Keratinocyte (primary cell): ENCODE data around the gene UTP3.

Experiments used
- EZH2 ChIP-seq: IDR thresholded peaks from one replicate; pipeline ENCODE4 v1.6.1; 2012; ENCODE audit warnings: inconsistent platforms, mild to moderate bottlenecking, low read length, moderate library complexity
- TF ChIP-seq, protein P1 (sequence below), 3 experiments: IDR thresholded peaks in 1 of 3; conservative IDR thresholded peaks in 1 of 3; optimal IDR thresholded peaks in 1 of 3; 2 replicates in 2 of 3; 3 replicates in 1 of 3; pipeline versions ENCODE3 to v1.5.1; 2011; ENCODE audit warnings: low read length in 3 of 3, mild to moderate bottlenecking in 3 of 3, moderate library complexity in 2 of 3, control low read depth in 1 of 3, inconsistent platforms in 1 of 3; ENCODE audit not compliant: insufficient read depth in 2 of 3; ENCODE audit errors: extremely low read depth in 1 of 3

DNA sequence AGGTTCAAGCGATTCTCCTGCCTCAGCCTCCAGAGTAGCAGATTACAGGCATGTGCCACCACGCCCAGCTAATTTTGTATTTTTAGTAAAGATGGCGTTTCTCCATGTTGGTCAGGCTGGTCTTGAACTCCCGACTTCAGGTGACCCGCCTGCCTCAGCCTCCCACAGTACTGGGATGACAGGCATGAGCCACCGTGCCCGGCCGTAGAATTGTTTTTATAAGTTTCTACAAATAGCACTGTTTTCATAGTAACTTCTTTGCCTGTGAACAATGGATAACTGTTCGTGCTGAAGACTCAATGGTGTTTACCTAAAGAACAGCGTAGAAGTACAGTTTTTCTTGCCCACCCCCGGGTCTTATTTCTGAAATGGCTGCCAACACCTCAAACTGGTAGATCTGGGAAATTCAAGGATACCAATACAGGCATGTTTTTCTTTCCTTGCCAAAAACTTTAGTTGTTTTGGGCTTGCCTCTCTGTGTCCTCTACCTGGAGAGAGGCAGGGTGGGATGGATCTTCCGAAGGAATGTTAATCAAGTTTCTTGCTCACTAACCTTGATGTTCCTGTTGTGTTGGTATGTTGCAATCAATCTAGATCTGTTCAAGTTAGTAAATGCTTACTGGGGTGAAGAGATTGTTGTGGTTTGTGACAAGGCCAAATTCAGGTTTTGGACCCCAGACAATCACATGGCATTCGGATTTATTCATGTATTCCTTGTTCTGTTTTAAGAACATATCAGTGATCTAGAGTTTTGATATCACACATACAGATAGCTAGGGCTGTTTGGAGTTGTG, 30.7 kb downstream of the UTP3 start:
- TF ChIP-seq, protein P1, sequence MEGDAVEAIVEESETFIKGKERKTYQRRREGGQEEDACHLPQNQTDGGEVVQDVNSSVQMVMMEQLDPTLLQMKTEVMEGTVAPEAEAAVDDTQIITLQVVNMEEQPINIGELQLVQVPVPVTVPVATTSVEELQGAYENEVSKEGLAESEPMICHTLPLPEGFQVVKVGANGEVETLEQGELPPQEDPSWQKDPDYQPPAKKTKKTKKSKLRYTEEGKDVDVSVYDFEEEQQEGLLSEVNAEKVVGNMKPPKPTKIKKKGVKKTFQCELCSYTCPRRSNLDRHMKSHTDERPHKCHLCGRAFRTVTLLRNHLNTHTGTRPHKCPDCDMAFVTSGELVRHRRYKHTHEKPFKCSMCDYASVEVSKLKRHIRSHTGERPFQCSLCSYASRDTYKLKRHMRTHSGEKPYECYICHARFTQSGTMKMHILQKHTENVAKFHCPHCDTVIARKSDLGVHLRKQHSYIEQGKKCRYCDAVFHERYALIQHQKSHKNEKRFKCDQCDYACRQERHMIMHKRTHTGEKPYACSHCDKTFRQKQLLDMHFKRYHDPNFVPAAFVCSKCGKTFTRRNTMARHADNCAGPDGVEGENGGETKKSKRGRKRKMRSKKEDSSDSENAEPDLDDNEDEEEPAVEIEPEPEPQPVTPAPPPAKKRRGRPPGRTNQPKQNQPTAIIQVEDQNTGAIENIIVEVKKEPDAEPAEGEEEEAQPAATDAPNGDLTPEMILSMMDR (optimal IDR thresholded peaks at IDR 0.05 in 1 of 3, IDR thresholded peaks at IDR 0.05 in 1 of 3, conservative IDR thresholded peaks at IDR 0.05 in 1 of 3; ENCODE audit: extremely low read depth in 1 of 3, insufficient read depth in 2 of 3, low read length in 3 of 3): no peak
- TF ChIP-seq EZH2: no peak
